Breast epithelium (tissue), 4 donors: ENCODE measurements around the gene ELAC2. TPM values are rescaled to one million over a fixed set of nuclear protein-coding genes. Genes with fewer than 3 reads are reported as not detected.

Source experiments
- DNase-seq, 2 donors: peaks; one replicate each; pipeline ENCODE4 v3.0.0-alpha.2; 2019; ENCODE audit warnings: low spot score in 2 of 2
- H3K27ac ChIP-seq, 2 donors: fragments of 200-600 bp; sonication (generic) in 1 of 2; one replicate each; pipeline ENCODE4 v1.5.1; 2016 to 2019; ENCODE audit warnings: mild to moderate bottlenecking in 1 of 2
- H3K27me3 ChIP-seq, 2 donors: fragments of 200-600 bp; sonication (generic) in 1 of 2; one replicate each; pipeline versions ENCODE4 v1.5.1 to v1.6.0; 2017 to 2019; ENCODE audit warnings: control low read depth in 1 of 2, mild to moderate bottlenecking in 1 of 2
- H3K36me3 ChIP-seq: fragments of 200-600 bp; one replicate; pipeline ENCODE4 v1.5.1; 2019
- H3K4me1 ChIP-seq, 2 donors: fragments of 200-600 bp; sonication (generic); one replicate each; pipeline ENCODE4 v1.5.1; 2016 to 2019; ENCODE audit warnings: control low read depth in 1 of 2
- H3K4me3 ChIP-seq, 3 donors: fragments of 200-600 bp; sonication (generic); 1 replicate in 2 of 3; 2 replicates in 1 of 3; pipeline ENCODE4 v1.5.1; 2016 to 2019; ENCODE audit warnings: mild to moderate bottlenecking in 3 of 3, moderate library complexity in 2 of 3
- H3K9me3 ChIP-seq, 2 donors: fragments of 200-600 bp; sonication (generic) in 1 of 2; one replicate each; pipeline ENCODE4 v1.5.1; 2016 to 2019; ENCODE audit warnings: control low read depth in 1 of 2
- CTCF ChIP-seq, 3 donors: fragments of 450-650 bp; IDR thresholded peaks; one replicate each; pipeline ENCODE4 v1.5.1; 2016 to 2017; ENCODE audit warnings: antibody characterized with exemption in 3 of 3, mild to moderate bottlenecking in 3 of 3, moderate library complexity in 3 of 3
- POLR2A ChIP-seq: fragments of 450-650 bp; IDR thresholded peaks from one replicate; pipeline ENCODE4 v1.6.1; 2016; ENCODE audit warnings: antibody characterized with exemption, mild to moderate bottlenecking, moderate library complexity
- POLR2AphosphoS5 ChIP-seq, 3 donors: sonication (generic); formaldehyde crosslinking; IDR thresholded peaks; one replicate each; pipeline ENCODE4 v1.6.1; 2017; ENCODE audit warnings: antibody characterized with exemption in 3 of 3
- intact Hi-C: fragments of 100-400 bp; cut with DNase I; formaldehyde crosslinking; loops from one replicate; pipeline ENCODE4 v1.15.1; 2023; ENCODE audit warnings: low total_unique reads
- total RNA-seq, 3 donors: library from RNA; depleted of rRNA; stranded (reverse); fragments of >200 nt; gene quantifications; one replicate each; pipeline ENCODE4 v1.1.0, GENCODE V29; 2016

Gene ELAC2
- total RNA-seq, 3 donors from 2014 or later: 67.2 to 83.0 (median 76.4) TPM

GRCh38 chr17:12974005-12974531, 43.8 kb downstream of the ELAC2 start:
- Histone ChIP-seq H3K27me3 (no peaks in the 10 kb centered on the region), H3K9me3 (no peaks in the 10 kb centered on the region), H3K27ac (no peak overlapping the region), H3K36me3 (no peaks in the 10 kb centered on the region), H3K4me1 (no peaks in the 10 kb centered on the region), H3K4me3 (peak overlapping the region; percentile 22 to 66 (median 44))
- TF ChIP-seq POLR2AphosphoS5 (IDR thresholded peaks at IDR 0.05): no peak
- DNase-seq: no peak
- intact Hi-C loops: no loop called here

- no peak overlapping the region for H3K27ac ChIP-seq
- intact Hi-C loops: no loop called here
- no peaks in the 10 kb centered on the region for H3K27me3 ChIP-seq
- H3K9me3 ChIP-seq: no peaks in the 10 kb centered on the region
- H3K36me3 ChIP-seq: no peaks in the 10 kb centered on the region
- H3K4me3 ChIP-seq: peak overlapping the region; percentile 22 to 66 (median 44)
- DNase-seq: no peak
- no peak for TF ChIP-seq POLR2AphosphoS5 (IDR thresholded peaks at IDR 0.05)
- no peak for TF ChIP-seq CTCF (IDR thresholded peaks at IDR 0.05)
- no peaks in the 10 kb centered on the region for H3K4me1 ChIP-seq
Observed at GRCh38 chr17:12973496-12974004, 44.3 kb downstream of the ELAC2 start.

GRCh38 chr17:12967962-12968361, 49.9 kb downstream of the ELAC2 start:
- no peak for DNase-seq
- intact Hi-C loops: no loop called here
- no peaks in the 10 kb centered on the region for H3K9me3 ChIP-seq
- no peak for TF ChIP-seq POLR2A
- TF ChIP-seq CTCF (IDR thresholded peaks at IDR 0.05): no peak
- no peak for TF ChIP-seq POLR2AphosphoS5 (IDR thresholded peaks at IDR 0.05)
- no peaks in the 10 kb centered on the region for H3K27me3 ChIP-seq
- H3K36me3 ChIP-seq: no peaks in the 10 kb centered on the region
- no peaks in the 10 kb centered on the region for H3K4me1 ChIP-seq
- H3K27ac ChIP-seq: no peak overlapping the region
- H3K4me3 ChIP-seq: no peak overlapping the region

GRCh38 chr17:12966413-12966812, 51.4 kb downstream of the ELAC2 start:
- intact Hi-C loops: no loop called here
- Histone ChIP-seq H3K36me3 (no peaks in the 10 kb centered on the region), H3K27me3 (no peaks in the 10 kb centered on the region), H3K4me1 (no peaks in the 10 kb centered on the region), H3K27ac (no peak overlapping the region), H3K9me3 (no peaks in the 10 kb centered on the region), H3K4me3 (no peak overlapping the region)
- no peak for TF ChIP-seq POLR2A
- TF ChIP-seq CTCF (IDR thresholded peaks at IDR 0.05): no peak
- no peak for TF ChIP-seq POLR2AphosphoS5 (IDR thresholded peaks at IDR 0.05)
- DNase-seq: no peak

- H3K4me1 ChIP-seq: no peaks in the 10 kb centered on the region
- no peak overlapping the region for H3K4me3 ChIP-seq
- intact Hi-C loops: no loop called here
- H3K27me3 ChIP-seq: no peaks in the 10 kb centered on the region
- no peaks in the 10 kb centered on the region for H3K36me3 ChIP-seq
- no peak for DNase-seq
- H3K9me3 ChIP-seq: no peaks in the 10 kb centered on the region
- no peak overlapping the region for H3K27ac ChIP-seq
- TF ChIP-seq POLR2A: no peak
- no peak for TF ChIP-seq CTCF (IDR thresholded peaks at IDR 0.05)
- TF ChIP-seq POLR2AphosphoS5 (IDR thresholded peaks at IDR 0.05): no peak
Observed at GRCh38 chr17:12965988-12966387, 51.8 kb downstream of the ELAC2 start.

- no peaks in the 10 kb centered on the region for H3K36me3 ChIP-seq
- no peaks in the 10 kb centered on the region for H3K27me3 ChIP-seq
- DNase-seq: no peak
- intact Hi-C loops: no loop called here
- no peak overlapping the region for H3K4me3 ChIP-seq
- no peaks in the 10 kb centered on the region for H3K9me3 ChIP-seq
- TF ChIP-seq CTCF (IDR thresholded peaks at IDR 0.05): no peak
- TF ChIP-seq POLR2AphosphoS5 (IDR thresholded peaks at IDR 0.05): no peak
- TF ChIP-seq POLR2A: no peak
- H3K27ac ChIP-seq: no peak overlapping the region
- H3K4me1 ChIP-seq: no peaks in the 10 kb centered on the region
Observed at GRCh38 chr17:12964840-12965239, 53.0 kb downstream of the ELAC2 start.
